ENCODE data around the gene C1orf56.

The C1orf56 gene, protein sequence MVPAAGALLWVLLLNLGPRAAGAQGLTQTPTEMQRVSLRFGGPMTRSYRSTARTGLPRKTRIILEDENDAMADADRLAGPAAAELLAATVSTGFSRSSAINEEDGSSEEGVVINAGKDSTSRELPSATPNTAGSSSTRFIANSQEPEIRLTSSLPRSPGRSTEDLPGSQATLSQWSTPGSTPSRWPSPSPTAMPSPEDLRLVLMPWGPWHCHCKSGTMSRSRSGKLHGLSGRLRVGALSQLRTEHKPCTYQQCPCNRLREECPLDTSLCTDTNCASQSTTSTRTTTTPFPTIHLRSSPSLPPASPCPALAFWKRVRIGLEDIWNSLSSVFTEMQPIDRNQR

DNA sequence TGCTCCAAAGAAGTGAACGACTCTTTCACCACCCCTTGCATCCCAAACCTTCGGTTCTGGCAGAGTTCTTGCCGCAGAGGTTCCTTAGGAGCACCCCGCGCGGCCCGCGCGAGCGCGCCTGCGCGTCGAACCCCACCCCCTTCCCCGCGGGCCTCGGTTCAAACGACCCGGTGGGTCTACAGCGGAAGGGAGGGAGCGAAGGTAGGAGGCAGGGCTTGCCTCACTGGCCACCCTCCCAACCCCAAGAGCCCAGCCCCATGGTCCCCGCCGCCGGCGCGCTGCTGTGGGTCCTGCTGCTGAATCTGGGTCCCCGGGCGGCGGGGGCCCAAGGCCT lies at the start of gene C1orf56:
C1orf56 (plus strand) TSS at position 161 of the 334 bp plus-strand sequence; CDS start at position 258, 97 bp downstream.
- no peaks in the 10 kb centered on the region for H3K4me1 ChIP-seq (ENCODE audit: insufficient read depth, insufficient read length)
- H3K9me3 ChIP-seq (ENCODE audit: insufficient read depth, low read length), result no peaks in the 10 kb centered on the region
- H3K9ac ChIP-seq (ENCODE audit: insufficient read length, low read depth), result peak within 1 kb of the TSS; percentile 96
- no peak for TF ChIP-seq SUZ12 (IDR thresholded peaks at IDR 0.05; ENCODE audit: extremely low read depth, insufficient read depth, insufficient read length)
- TF ChIP-seq YY1 (IDR thresholded peaks at IDR 0.05; ENCODE audit: insufficient read depth, insufficient read length), result no peak
- TF ChIP-seq ZNF274 (IDR thresholded peaks at IDR 0.05; ENCODE audit: low read depth, low read length), result no peak
- peak within 1 kb of the TSS; percentile 83 for H3K4me3 ChIP-seq (ENCODE audit: insufficient read length, low read depth)
- H3K36me3 ChIP-seq (ENCODE audit: insufficient read depth, insufficient read length, low read length), result peaks cover 32% of the 10 kb centered on the region
- H3K27me3 ChIP-seq (ENCODE audit: insufficient read depth, insufficient read length), result no peaks in the 10 kb centered on the region
- DNase-seq (ENCODE audit: low read depth, low spot score), result peak; percentile 70

DNA sequence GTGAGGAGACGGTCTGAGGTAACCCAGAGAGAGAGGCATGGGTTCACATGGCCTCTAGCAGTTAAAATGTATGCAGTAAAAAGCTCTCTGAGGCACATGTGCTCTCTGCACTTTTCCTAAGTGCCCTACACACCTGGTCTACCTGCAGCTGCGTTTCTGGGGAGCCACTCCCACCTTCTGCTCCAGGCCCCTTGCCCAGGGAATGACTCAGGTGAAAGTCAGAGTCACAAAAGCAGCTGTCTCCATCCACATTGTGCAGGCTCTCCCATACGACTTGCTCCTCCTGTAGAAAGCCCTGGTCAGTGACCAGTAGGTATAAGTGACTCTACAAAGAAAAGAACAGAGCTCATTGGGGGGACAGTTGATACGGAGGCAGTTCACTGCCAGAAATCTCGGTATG lies 49.6 kb upstream of the C1orf56 start:
- H3K9me3 ChIP-seq (ENCODE audit: insufficient read depth, low read length), result no peaks in the 10 kb centered on the region
- H3K4me1 ChIP-seq (ENCODE audit: insufficient read depth, insufficient read length), result peaks cover 7% of the 10 kb centered on the region
- no peaks in the 10 kb centered on the region for H3K36me3 ChIP-seq (ENCODE audit: insufficient read depth, insufficient read length, low read length)
- no peak for DNase-seq (ENCODE audit: low read depth, low spot score)
- no peak overlapping the region for H3K4me3 ChIP-seq (ENCODE audit: insufficient read length, low read depth)
- no peaks in the 10 kb centered on the region for H3K27me3 ChIP-seq (ENCODE audit: insufficient read depth, insufficient read length)
- no peak overlapping the region for H3K9ac ChIP-seq (ENCODE audit: insufficient read length, low read depth)
- TF ChIP-seq YY1 (IDR thresholded peaks at IDR 0.05; ENCODE audit: insufficient read depth, insufficient read length) (no peak), SUZ12 (IDR thresholded peaks at IDR 0.05; ENCODE audit: extremely low read depth, insufficient read depth, insufficient read length) (no peak), ZNF274 (IDR thresholded peaks at IDR 0.05; ENCODE audit: low read depth, low read length) (no peak)

DNA sequence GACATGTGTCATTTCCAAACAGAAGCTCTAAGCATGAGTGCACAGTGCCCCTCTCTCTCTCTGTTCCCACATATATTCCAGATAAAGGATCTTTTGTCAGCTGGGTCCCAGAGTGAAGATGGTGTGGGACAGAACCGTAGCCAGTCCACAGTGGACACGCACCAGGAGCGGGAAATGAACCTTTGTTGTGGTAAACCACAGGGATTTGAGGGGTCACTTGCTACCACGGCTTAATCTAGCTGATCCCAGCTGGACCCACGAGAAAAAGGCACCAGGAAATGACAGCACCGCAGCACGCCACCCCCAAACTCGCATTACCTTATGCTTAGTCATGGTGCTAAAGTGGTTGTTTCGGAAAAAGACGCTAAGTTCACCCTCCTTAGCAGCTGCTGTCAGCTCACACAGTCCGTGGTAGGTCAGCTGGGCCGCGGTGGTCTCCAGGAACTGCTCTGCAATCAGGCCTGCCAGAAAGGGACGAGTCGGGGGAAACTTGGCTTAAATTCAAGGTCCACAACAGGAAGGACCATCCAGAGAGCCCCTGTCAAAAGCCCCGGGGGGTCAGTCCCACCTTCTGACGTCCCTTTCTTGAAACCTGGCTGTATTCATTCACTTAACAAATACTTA lies 48.4 kb upstream of the C1orf56 start:
- peaks cover 7% of the 10 kb centered on the region for H3K4me1 ChIP-seq (ENCODE audit: insufficient read depth, insufficient read length)
- no peaks in the 10 kb centered on the region for H3K36me3 ChIP-seq (ENCODE audit: insufficient read depth, insufficient read length, low read length)
- no peak overlapping the region for H3K4me3 ChIP-seq (ENCODE audit: insufficient read length, low read depth)
- TF ChIP-seq ZNF274 (IDR thresholded peaks at IDR 0.05; ENCODE audit: low read depth, low read length) (no peak), YY1 (IDR thresholded peaks at IDR 0.05; ENCODE audit: insufficient read depth, insufficient read length) (no peak), SUZ12 (IDR thresholded peaks at IDR 0.05; ENCODE audit: extremely low read depth, insufficient read depth, insufficient read length) (no peak)
- H3K9ac ChIP-seq (ENCODE audit: insufficient read length, low read depth), result no peak overlapping the region
- no peaks in the 10 kb centered on the region for H3K27me3 ChIP-seq (ENCODE audit: insufficient read depth, insufficient read length)
- no peak for DNase-seq (ENCODE audit: low read depth, low spot score)
- H3K9me3 ChIP-seq (ENCODE audit: insufficient read depth, low read length), result no peaks in the 10 kb centered on the region

DNA sequence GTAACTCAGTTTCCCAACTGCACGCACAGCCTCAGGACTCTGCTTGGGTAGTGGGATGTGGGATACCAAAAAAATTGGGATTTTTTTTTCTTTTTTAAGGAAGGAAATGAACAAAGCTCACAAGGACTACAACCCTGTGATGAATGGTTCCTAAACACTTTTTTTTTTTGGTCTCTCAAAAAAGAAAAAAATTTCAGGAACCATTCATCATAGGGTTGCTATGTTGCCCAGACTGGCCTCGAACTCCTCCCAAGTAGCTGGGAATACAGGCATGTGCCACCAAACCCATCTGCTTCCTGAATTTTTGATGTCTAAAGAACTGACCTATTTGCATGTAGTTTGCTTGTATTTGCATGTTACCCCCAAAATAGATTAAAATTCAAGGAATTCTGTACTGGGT lies 47.6 kb upstream of the C1orf56 start:
- Histone ChIP-seq H3K4me1 (ENCODE audit: insufficient read depth, insufficient read length) (peaks cover 7% of the 10 kb centered on the region), H3K9ac (ENCODE audit: insufficient read length, low read depth) (no peak overlapping the region), H3K4me3 (ENCODE audit: insufficient read length, low read depth) (no peak overlapping the region), H3K27me3 (ENCODE audit: insufficient read depth, insufficient read length) (no peaks in the 10 kb centered on the region), H3K9me3 (ENCODE audit: insufficient read depth, low read length) (no peaks in the 10 kb centered on the region), H3K36me3 (ENCODE audit: insufficient read depth, insufficient read length, low read length) (no peaks in the 10 kb centered on the region)
- DNase-seq (ENCODE audit: low read depth, low spot score), result no peak
- no peak for TF ChIP-seq YY1 (IDR thresholded peaks at IDR 0.05; ENCODE audit: insufficient read depth, insufficient read length)
- no peak for TF ChIP-seq SUZ12 (IDR thresholded peaks at IDR 0.05; ENCODE audit: extremely low read depth, insufficient read depth, insufficient read length)
- TF ChIP-seq ZNF274 (IDR thresholded peaks at IDR 0.05; ENCODE audit: low read depth, low read length), result no peak

DNA sequence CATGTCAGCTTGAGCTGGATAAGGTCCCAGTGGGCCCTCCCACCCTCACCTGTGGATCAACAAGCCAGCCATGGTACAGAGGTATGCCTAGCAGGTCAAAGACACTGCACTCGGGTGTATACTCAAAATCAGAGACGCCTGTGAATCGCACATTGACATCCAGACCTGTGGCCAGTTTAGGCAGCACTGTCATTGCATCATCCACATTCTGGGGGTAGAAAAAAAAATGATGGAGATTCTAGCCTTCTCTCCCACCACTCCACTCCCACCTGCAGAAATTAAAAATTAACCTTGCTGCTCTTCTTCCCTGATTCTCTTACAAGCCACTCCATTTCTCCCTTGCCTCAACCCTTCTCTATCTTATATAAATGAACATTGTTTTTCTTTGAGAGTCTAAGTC lies 47.1 kb upstream of the C1orf56 start:
- no peak for TF ChIP-seq SUZ12 (IDR thresholded peaks at IDR 0.05; ENCODE audit: extremely low read depth, insufficient read depth, insufficient read length)
- no peak for TF ChIP-seq ZNF274 (IDR thresholded peaks at IDR 0.05; ENCODE audit: low read depth, low read length)
- TF ChIP-seq YY1 (IDR thresholded peaks at IDR 0.05; ENCODE audit: insufficient read depth, insufficient read length), result no peak
- H3K4me3 ChIP-seq (ENCODE audit: insufficient read length, low read depth), result no peak overlapping the region
- no peak overlapping the region for H3K9ac ChIP-seq (ENCODE audit: insufficient read length, low read depth)
- no peaks in the 10 kb centered on the region for H3K9me3 ChIP-seq (ENCODE audit: insufficient read depth, low read length)
- H3K4me1 ChIP-seq (ENCODE audit: insufficient read depth, insufficient read length), result peaks cover 4% of the 10 kb centered on the region
- H3K27me3 ChIP-seq (ENCODE audit: insufficient read depth, insufficient read length), result no peaks in the 10 kb centered on the region
- H3K36me3 ChIP-seq (ENCODE audit: insufficient read depth, insufficient read length, low read length), result no peaks in the 10 kb centered on the region
- no peak for DNase-seq (ENCODE audit: low read depth, low spot score)

DNA sequence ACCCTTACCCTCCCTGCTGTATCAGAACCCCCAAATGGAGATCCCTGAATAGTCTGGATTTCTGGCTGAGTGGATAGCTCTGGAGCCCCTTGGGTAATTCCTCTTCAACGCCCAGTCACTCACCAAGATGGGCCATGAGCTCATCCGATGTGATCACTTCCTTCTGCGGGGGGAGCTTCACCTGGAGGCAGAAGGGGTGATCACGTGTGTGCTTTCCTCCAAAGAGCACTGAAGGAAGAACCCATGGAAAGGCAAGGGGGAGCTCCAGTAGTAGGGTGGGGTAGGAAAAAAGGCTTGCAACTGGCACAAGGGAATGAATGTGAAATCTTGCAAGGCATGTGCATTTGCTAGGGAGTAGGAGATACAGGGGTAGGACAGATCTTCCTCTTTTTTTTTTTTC lies 45.9 kb upstream of the C1orf56 start:
- Histone ChIP-seq H3K4me3 (ENCODE audit: insufficient read length, low read depth) (no peak overlapping the region), H3K36me3 (ENCODE audit: insufficient read depth, insufficient read length, low read length) (no peaks in the 10 kb centered on the region), H3K9me3 (ENCODE audit: insufficient read depth, low read length) (no peaks in the 10 kb centered on the region), H3K9ac (ENCODE audit: insufficient read length, low read depth) (no peak overlapping the region), H3K4me1 (ENCODE audit: insufficient read depth, insufficient read length) (no peaks in the 10 kb centered on the region), H3K27me3 (ENCODE audit: insufficient read depth, insufficient read length) (no peaks in the 10 kb centered on the region)
- no peak for DNase-seq (ENCODE audit: low read depth, low spot score)
- TF ChIP-seq YY1 (IDR thresholded peaks at IDR 0.05; ENCODE audit: insufficient read depth, insufficient read length), result no peak
- TF ChIP-seq ZNF274 (IDR thresholded peaks at IDR 0.05; ENCODE audit: low read depth, low read length), result no peak
- TF ChIP-seq SUZ12 (IDR thresholded peaks at IDR 0.05; ENCODE audit: extremely low read depth, insufficient read depth, insufficient read length), result no peak

DNA sequence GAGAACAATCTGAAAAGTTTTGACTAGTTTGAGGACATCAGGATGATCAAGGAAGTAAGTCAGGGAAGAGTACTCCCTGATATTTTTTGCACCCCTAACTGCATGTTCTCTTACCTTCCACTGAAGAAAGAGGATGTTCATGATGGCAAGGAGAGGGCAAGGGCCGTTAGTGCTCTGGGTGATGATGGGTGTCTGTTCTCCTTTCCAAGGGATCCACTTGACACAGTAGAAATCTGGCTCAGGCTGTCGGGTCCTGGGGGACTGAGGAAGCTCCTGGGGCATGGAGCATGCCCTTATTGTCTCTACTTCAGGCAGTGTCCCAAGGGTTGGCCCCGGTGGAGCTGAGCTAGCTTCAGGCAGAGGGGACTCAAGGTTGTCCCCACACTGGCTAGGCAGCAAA lies 45.5 kb upstream of the C1orf56 start:
- DNase-seq (ENCODE audit: low read depth, low spot score), result no peak
- Histone ChIP-seq H3K36me3 (ENCODE audit: insufficient read depth, insufficient read length, low read length) (no peaks in the 10 kb centered on the region), H3K27me3 (ENCODE audit: insufficient read depth, insufficient read length) (no peaks in the 10 kb centered on the region), H3K4me1 (ENCODE audit: insufficient read depth, insufficient read length) (no peaks in the 10 kb centered on the region), H3K4me3 (ENCODE audit: insufficient read length, low read depth) (no peak overlapping the region), H3K9me3 (ENCODE audit: insufficient read depth, low read length) (no peaks in the 10 kb centered on the region), H3K9ac (ENCODE audit: insufficient read length, low read depth) (no peak overlapping the region)
- TF ChIP-seq SUZ12 (IDR thresholded peaks at IDR 0.05; ENCODE audit: extremely low read depth, insufficient read depth, insufficient read length) (no peak), YY1 (IDR thresholded peaks at IDR 0.05; ENCODE audit: insufficient read depth, insufficient read length) (no peak), ZNF274 (IDR thresholded peaks at IDR 0.05; ENCODE audit: low read depth, low read length) (no peak)
